ENCODE measurements around the gene EPB41L4B. TPM values are rescaled to one million over a fixed set of nuclear protein-coding genes. Genes with fewer than 3 reads are reported as not detected.
A peak's percentile ranks its signal among the peaks of the same experiment; 100 is the strongest.

Gene EPB41L4B
- total and polyA plus RNA-seq, 2 of the 4 experiments (the other 2 are of a cell fraction), result 0.36 to 0.54 TPM

- no peak overlapping the region for H2BK120ac ChIP-seq (ENCODE audit: low read depth, low read length)
- no peak overlapping the region for H3K23ac ChIP-seq (ENCODE audit: low read depth, low read length)
- no peak overlapping the region for H2AFZ ChIP-seq (replicated peaks; ENCODE audit: low read length, poor library complexity)
- ATAC-seq (ENCODE audit: low read depth) (no peak), DNase-seq (no peak)
- peaks cover 5% of the 10 kb centered on the region; the same call in 1 of the 2 replicates for H3K9me1 ChIP-seq (ENCODE audit: insufficient read depth, low read length)
- peaks cover 14% of the 10 kb centered on the region for H4K20me1 ChIP-seq (ENCODE audit: insufficient read depth, low read length)
- peak overlapping the region; percentile 37 for H2AK9ac ChIP-seq (replicated peaks; ENCODE audit: low read depth, low read length, poor library complexity)
- no peak overlapping the region for H3K4me2 ChIP-seq (ENCODE audit: low read depth, low read length)
- no peak overlapping the region for H3K27ac ChIP-seq (ENCODE audit: insufficient read depth, low read length)
- BruUV-seq (replicated peaks), result no TSS peak
- ChIA-PET CTCF (interaction anchor here (0.6 kb wide), 1 partner anchor 122 kb away, joined by 5 read pairs; no protein-coding TSS in a partner anchor), POLR2A (ENCODE audit: unreplicated experiment) (no interaction called here)
- no peak overlapping the region for H3K56ac ChIP-seq (ENCODE audit: extremely low read depth, insufficient read depth, low read length)
- H3K9ac ChIP-seq (ENCODE audit: low read depth, low read length), result no peak overlapping the region
- no peak overlapping the region for H3K14ac ChIP-seq (replicated peaks; ENCODE audit: low read depth, low read length)
- intact Hi-C loops (cut with micrococcal nuclease) (no loop called here), in situ Hi-C loops (cut with MboI; ENCODE audit: low sequenced_read_pairs) (no loop called here), dilution Hi-C loops (cut with HindIII; ENCODE audit: low sequenced_read_pairs, unreplicated experiment) (no loop called here)
- no peak overlapping the region for H2AK5ac ChIP-seq (ENCODE audit: low read depth, low read length)
- H3K27me3 ChIP-seq (ENCODE audit: control insufficient read depth, insufficient read depth, low read length), result no peaks in the 10 kb centered on the region; the same call in 1 of the 2 replicates
- H4K5ac ChIP-seq (ENCODE audit: low read depth, low read length), result no peak overlapping the region
- no peak overlapping the region for H2BK15ac ChIP-seq (ENCODE audit: low read depth, low read length)
- no peak overlapping the region for H3K4me3 ChIP-seq (ENCODE audit: insufficient read depth, low read depth, low read length)
- TF ChIP-seq RFX5 (IDR thresholded peaks at IDR 0.05; ENCODE audit: low read depth, low read length) (no peak), USF2 (IDR thresholded peaks at IDR 0.05; ENCODE audit: low read depth, low read length) (no peak), CEBPB (IDR thresholded peaks at IDR 0.05; ENCODE audit: low read depth, low read length) (peak; percentile 54), MAFK (IDR thresholded peaks at IDR 0.05; ENCODE audit: low read depth, low read length) (no peak), NFE2L2 (IDR thresholded peaks at IDR 0.05; ENCODE audit: low read depth, low read length) (peak; percentile 28; the same call in 1 of the 2 replicates)
- no peaks in the 10 kb centered on the region for H3K36me3 ChIP-seq (ENCODE audit: control insufficient read depth, insufficient read depth, low read length)
- peaks cover 4 to 15% of the 10 kb centered on the region in 2 experiments; a peak in 2 of 4 replicates for H3K79me1 ChIP-seq (ENCODE audit: low read depth in 1 of 2, low read length in 2 of 2)
- no peaks in the 10 kb centered on the region for H3K4me1 ChIP-seq (ENCODE audit: control insufficient read depth, insufficient read depth, low read length)
- no peak overlapping the region for H2BK20ac ChIP-seq (ENCODE audit: low read depth, low read length)
- H2BK5ac ChIP-seq (ENCODE audit: low read depth, low read length, poor library complexity, severe bottlenecking), result no peak overlapping the region
- H3K4ac ChIP-seq (ENCODE audit: low read depth, low read length), result no peak overlapping the region
- no peaks in the 10 kb centered on the region for H3K9me3 ChIP-seq (ENCODE audit: control insufficient read depth, insufficient read depth, low read length)
- no peak overlapping the region for H4K8ac ChIP-seq (ENCODE audit: low read depth in 2 of 2, low read length in 2 of 2)
- WGBS, 2 experiments (ENCODE audit: extremely low coverage in 2 of 2, insufficient read length in 1 of 2), result 80% methylated on average over 3 of the region's 12 CpGs; no CpG with 5 or more reads in 1 of the 2 experiments
- H3K18ac ChIP-seq (ENCODE audit: low read depth, low read length), result no peak overlapping the region
- no peak overlapping the region for H4K91ac ChIP-seq (ENCODE audit: insufficient read depth, low read depth, low read length)
Observed at GRCh38 chr9:109122726-109123621, 197.9 kb downstream of the EPB41L4B start.

Small RNAs within 50 kb of the gene (microRNA-seq; reads per million reads assigned to microRNA genes)
- not detected for gene RF00019 (ENCODE audit: insufficient read depth, insufficient read length)
- not detected for gene RNU6-984P (ENCODE audit: insufficient read depth, insufficient read length)

Small RNAs within 50 kb of the gene (small RNA-seq; reads per million reads assigned to genes)
- gene RF00019 (0 reads per million in 5 experiments), gene RNU6-984P (0 to 8.4 (median 0.11) reads per million in 5 experiments)

Other genes starting within 250 kb of the EPB41L4B start
- 51.7 and 57.9 TPM in 2 replicates for gene TMEM245, start 201.1 kb downstream of the EPB41L4B start, total RNA-seq (2012; rRNA removed)
- gene TMEM245, start 201.1 kb downstream of the EPB41L4B start, polyA plus RNA-seq (2012; rRNA removed), result 21.0 and 24.8 TPM in 2 replicates
- gene FRRS1L, start 153.8 kb downstream of the EPB41L4B start, total RNA-seq (2012; rRNA removed), result under 0.01 TPM in 1 of 2 replicates, not detected in the other
- 0.05 and 0.06 TPM in 2 replicates for gene FRRS1L, start 153.8 kb downstream of the EPB41L4B start, polyA plus RNA-seq (2012; rRNA removed)
- 0.72 and 0.83 TPM in 2 replicates for gene PTPN3, start 177.2 kb upstream of the EPB41L4B start, total RNA-seq (2012; rRNA removed)
- gene PTPN3, start 177.2 kb upstream of the EPB41L4B start, polyA plus RNA-seq (2012; rRNA removed), result 0.79 and 0.89 TPM in 2 replicates

All from IMR-90 (cell line).